Prostate gland (tissue), 2 donors: ENCODE data around the gene EPS15. TPM values are rescaled to one million over a fixed set of nuclear protein-coding genes. Genes with fewer than 3 reads are reported as not detected.

ENCODE experiments used
- DNase-seq: peaks from one replicate; pipeline ENCODE4 v3.0.0-alpha.2; 2019; ENCODE audit warnings: low spot score
- H3K27ac ChIP-seq, 2 donors: fragments of 200-600 bp; sonication (generic); 2 replicates each; pipeline ENCODE4 v1.5.1; 2017 to 2019
- H3K27me3 ChIP-seq: fragments of 200-600 bp; sonication (generic); replicated peaks from 2 replicates; pipeline ENCODE4 v1.5.1; 2019; ENCODE audit not compliant: insufficient read depth
- H3K36me3 ChIP-seq, 2 donors: fragments of 200-600 bp; sonication (generic); 1 replicate in 1 of 2; 2 replicates in 1 of 2; pipeline versions ENCODE4 v1.5.1 to v1.8.1; 2017 to 2019
- H3K4me1 ChIP-seq: fragments of 200-600 bp; sonication (generic); replicated peaks from 2 replicates; pipeline ENCODE4 v1.5.1; 2019
- H3K4me3 ChIP-seq, 2 donors: fragments of 200-600 bp; sonication (generic); 2 replicates each; pipeline ENCODE4 v1.5.1; 2017 to 2019
- H3K9me3 ChIP-seq: fragments of 200-600 bp; sonication (generic); 2 replicates; pipeline ENCODE4 v1.5.1; 2017
- CTCF ChIP-seq, 4 experiments: fragments of 200-600 bp in 2 of 4; fragments of 450-650 bp in 2 of 4; sonication (generic) in 2 of 4; IDR thresholded peaks; 1 replicate in 3 of 4; 2 replicates in 1 of 4; pipeline ENCODE4 v1.5.1; 2016 to 2019; ENCODE audit warnings: antibody characterized with exemption in 4 of 4, mild to moderate bottlenecking in 2 of 4, moderate library complexity in 2 of 4
- POLR2A ChIP-seq: fragments of 450-650 bp; IDR thresholded peaks from one replicate; pipeline ENCODE4 v1.6.1; 2016; ENCODE audit warnings: antibody characterized with exemption, mild to moderate bottlenecking
- POLR2AphosphoS5 ChIP-seq: sonication (generic); formaldehyde crosslinking; IDR thresholded peaks from one replicate; pipeline ENCODE4 v1.6.1; 2017; ENCODE audit warnings: antibody characterized with exemption
- WGBS: methylation state at CpG from one replicate; pipeline ENCODE4 v1.1.5; 2018; 5-methylcytosine and 5-hydroxymethylcytosine counted together
- intact Hi-C: fragments of 100-400 bp; cut with DNase I; formaldehyde crosslinking; loops from one replicate; pipeline ENCODE4 v1.14.2; 2022
- total RNA-seq, 2 donors: library from RNA; depleted of rRNA; stranded (reverse); fragments of >200 nt; gene quantifications; one replicate each; pipeline ENCODE4 v1.1.0, GENCODE V29; 2016

The EPS15 gene
- total RNA-seq, 2 donors from 2014 or later: 62.4 to 70.4 TPM

- no peaks in the 10 kb centered on the region for H3K36me3 ChIP-seq
- no peak overlapping the region for H3K4me3 ChIP-seq
- no peak for DNase-seq
- H3K27ac ChIP-seq: no peak overlapping the region
- intact Hi-C loops: no loop called here
- TF ChIP-seq CTCF (IDR thresholded peaks at IDR 0.05): no peak
- TF ChIP-seq POLR2A: no peak
- TF ChIP-seq POLR2AphosphoS5: no peak
- no peaks in the 10 kb centered on the region for H3K9me3 ChIP-seq
- WGBS: 41% methylated on average over 3 of the region's 3 CpGs
- H3K4me1 ChIP-seq: no peaks in the 10 kb centered on the region
- H3K27me3 ChIP-seq: no peaks in the 10 kb centered on the region
Observed at GRCh38 chr1:51354416-51354815, 164.7 kb downstream of the EPS15 start.

DNA sequence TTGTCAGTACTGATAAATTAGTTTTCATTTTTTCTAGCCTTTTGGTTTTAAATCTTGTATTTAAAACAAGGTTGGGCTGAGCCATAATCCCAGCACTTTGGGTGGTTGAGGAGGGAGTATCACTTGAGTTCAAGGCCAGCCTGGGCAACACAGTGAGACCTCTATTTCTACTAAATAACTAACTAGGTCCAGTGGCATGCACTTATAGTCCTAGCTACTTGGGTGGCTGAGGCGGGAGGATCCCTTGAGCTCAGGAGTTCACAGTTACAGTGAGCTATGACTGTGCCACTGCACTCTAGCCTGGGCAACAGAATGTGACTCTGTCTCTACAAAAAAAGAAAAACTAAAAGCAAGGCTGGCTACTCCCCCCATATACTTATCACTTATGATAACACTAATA lies 167.2 kb downstream of the EPS15 start:
- 89% methylated on average over 1 of the region's 1 CpG for WGBS
- intact Hi-C loops: no loop called here
- H3K4me1 ChIP-seq: no peaks in the 10 kb centered on the region
- DNase-seq: no peak
- H3K36me3 ChIP-seq: no peaks in the 10 kb centered on the region
- no peak for TF ChIP-seq POLR2A
- no peak for TF ChIP-seq CTCF (IDR thresholded peaks at IDR 0.05)
- TF ChIP-seq POLR2AphosphoS5: no peak
- H3K4me3 ChIP-seq: no peak overlapping the region
- no peaks in the 10 kb centered on the region for H3K9me3 ChIP-seq
- no peaks in the 10 kb centered on the region for H3K27me3 ChIP-seq
- H3K27ac ChIP-seq: no peak overlapping the region

GRCh38 chr1:51349862-51350261 lies 169.2 kb downstream of the EPS15 start:
- no peak for DNase-seq
- Histone ChIP-seq H3K27me3 (no peaks in the 10 kb centered on the region), H3K4me3 (no peak overlapping the region), H3K9me3 (no peaks in the 10 kb centered on the region), H3K4me1 (no peaks in the 10 kb centered on the region), H3K27ac (no peak overlapping the region), H3K36me3 (no peaks in the 10 kb centered on the region)
- intact Hi-C loops: no loop called here
- 92% methylated on average over 3 of the region's 3 CpGs for WGBS
- no peak for TF ChIP-seq POLR2AphosphoS5
- no peak for TF ChIP-seq CTCF (IDR thresholded peaks at IDR 0.05)

GRCh38 chr1:51348147-51348527 lies 170.9 kb downstream of the EPS15 start:
- Histone ChIP-seq H3K27me3 (no peaks in the 10 kb centered on the region), H3K4me1 (no peaks in the 10 kb centered on the region), H3K9me3 (no peaks in the 10 kb centered on the region), H3K27ac (no peak overlapping the region), H3K4me3 (no peak overlapping the region), H3K36me3 (no peaks in the 10 kb centered on the region)
- intact Hi-C loops: no loop called here
- no peak for DNase-seq
- TF ChIP-seq CTCF (IDR thresholded peaks at IDR 0.05): no peak
- no peak for TF ChIP-seq POLR2A
- TF ChIP-seq POLR2AphosphoS5: no peak

GRCh38 chr1:51347398-51348146 lies 171.5 kb downstream of the EPS15 start:
- Histone ChIP-seq H3K27me3 (no peaks in the 10 kb centered on the region), H3K9me3 (no peaks in the 10 kb centered on the region), H3K4me1 (no peaks in the 10 kb centered on the region), H3K4me3 (no peak overlapping the region), H3K27ac (no peak overlapping the region), H3K36me3 (no peaks in the 10 kb centered on the region)
- intact Hi-C loops: no loop called here
- 87% methylated on average over 6 of the region's 6 CpGs for WGBS
- no peak for TF ChIP-seq CTCF (IDR thresholded peaks at IDR 0.05)
- DNase-seq: no peak
